Measurements from ENCODE around the gene TICAM2. TPM values are rescaled to one million over a fixed set of nuclear protein-coding genes. Genes with fewer than 3 reads are reported as not detected.

Gene TICAM2
- total RNA-seq, 3 donors from 2014 or later = 1.9 to 4.3 (median 3.5) TPM

DNA sequence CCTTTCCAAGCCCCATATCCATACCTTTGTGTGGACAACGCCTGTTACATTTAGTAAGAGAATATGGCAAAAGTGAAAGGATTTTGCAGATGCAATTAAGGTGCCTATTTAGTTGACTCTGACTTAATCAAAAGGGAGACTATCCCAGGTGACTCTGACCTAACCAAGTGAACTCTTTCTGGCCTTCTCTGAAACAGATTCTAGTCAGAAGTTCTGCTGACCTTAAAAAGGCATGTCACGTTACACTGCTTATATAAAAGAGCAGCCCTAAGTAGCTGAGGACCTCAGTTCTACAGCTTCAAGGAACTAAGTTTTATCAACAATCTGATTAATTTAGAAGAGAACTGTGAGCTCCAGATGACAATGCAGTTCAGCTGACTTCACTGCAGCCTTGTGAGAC is 5.7 kb upstream of the TICAM2 start:
- H3K4me3 ChIP-seq = no peak overlapping the region
- H3K4me1 ChIP-seq (ENCODE audit: low read depth) = peaks cover 4% of the 10 kb centered on the region
- DNase-seq (no peak), ATAC-seq (no peak)
- TF ChIP-seq, protein P1, sequence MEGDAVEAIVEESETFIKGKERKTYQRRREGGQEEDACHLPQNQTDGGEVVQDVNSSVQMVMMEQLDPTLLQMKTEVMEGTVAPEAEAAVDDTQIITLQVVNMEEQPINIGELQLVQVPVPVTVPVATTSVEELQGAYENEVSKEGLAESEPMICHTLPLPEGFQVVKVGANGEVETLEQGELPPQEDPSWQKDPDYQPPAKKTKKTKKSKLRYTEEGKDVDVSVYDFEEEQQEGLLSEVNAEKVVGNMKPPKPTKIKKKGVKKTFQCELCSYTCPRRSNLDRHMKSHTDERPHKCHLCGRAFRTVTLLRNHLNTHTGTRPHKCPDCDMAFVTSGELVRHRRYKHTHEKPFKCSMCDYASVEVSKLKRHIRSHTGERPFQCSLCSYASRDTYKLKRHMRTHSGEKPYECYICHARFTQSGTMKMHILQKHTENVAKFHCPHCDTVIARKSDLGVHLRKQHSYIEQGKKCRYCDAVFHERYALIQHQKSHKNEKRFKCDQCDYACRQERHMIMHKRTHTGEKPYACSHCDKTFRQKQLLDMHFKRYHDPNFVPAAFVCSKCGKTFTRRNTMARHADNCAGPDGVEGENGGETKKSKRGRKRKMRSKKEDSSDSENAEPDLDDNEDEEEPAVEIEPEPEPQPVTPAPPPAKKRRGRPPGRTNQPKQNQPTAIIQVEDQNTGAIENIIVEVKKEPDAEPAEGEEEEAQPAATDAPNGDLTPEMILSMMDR (IDR thresholded peaks at IDR 0.05) = no peak
- no peaks in the 10 kb centered on the region for H3K36me3 ChIP-seq (ENCODE audit: low read depth)
- intact Hi-C loops (cut with DNase I, micrococcal nuclease) = no loop called here
- no peaks in the 10 kb centered on the region for H3K9me3 ChIP-seq

DNA sequence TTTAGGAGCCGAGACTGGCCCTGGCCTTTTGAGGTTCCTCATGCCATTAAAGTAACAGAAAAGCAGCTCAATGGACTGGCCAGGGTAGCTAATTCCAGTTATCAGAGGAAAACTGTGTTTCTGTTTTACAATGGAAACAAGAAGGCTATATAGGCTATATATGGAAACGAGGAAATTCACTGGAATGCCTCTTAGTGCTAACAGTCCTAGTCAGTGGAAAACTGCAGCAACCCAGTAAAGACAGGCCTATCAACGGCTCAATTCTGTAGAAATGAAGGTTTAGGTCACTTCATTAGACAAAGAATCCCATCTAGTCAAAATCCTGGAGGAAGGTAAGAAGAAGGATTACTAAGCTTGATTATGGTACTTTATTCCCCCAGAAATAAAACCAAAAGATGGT is 3.2 kb upstream of the TICAM2 start:
- TF ChIP-seq, protein P1 (IDR thresholded peaks at IDR 0.05) = no peak
- intact Hi-C loops (cut with DNase I, micrococcal nuclease) = no loop called here
- H3K4me1 ChIP-seq (ENCODE audit: low read depth) = peaks cover 7% of the 10 kb centered on the region
- H3K36me3 ChIP-seq (ENCODE audit: low read depth) = no peaks in the 10 kb centered on the region
- no peak overlapping the region for H3K4me3 ChIP-seq
- DNase-seq (no peak), ATAC-seq (no peak)
- no peaks in the 10 kb centered on the region for H3K9me3 ChIP-seq

DNA sequence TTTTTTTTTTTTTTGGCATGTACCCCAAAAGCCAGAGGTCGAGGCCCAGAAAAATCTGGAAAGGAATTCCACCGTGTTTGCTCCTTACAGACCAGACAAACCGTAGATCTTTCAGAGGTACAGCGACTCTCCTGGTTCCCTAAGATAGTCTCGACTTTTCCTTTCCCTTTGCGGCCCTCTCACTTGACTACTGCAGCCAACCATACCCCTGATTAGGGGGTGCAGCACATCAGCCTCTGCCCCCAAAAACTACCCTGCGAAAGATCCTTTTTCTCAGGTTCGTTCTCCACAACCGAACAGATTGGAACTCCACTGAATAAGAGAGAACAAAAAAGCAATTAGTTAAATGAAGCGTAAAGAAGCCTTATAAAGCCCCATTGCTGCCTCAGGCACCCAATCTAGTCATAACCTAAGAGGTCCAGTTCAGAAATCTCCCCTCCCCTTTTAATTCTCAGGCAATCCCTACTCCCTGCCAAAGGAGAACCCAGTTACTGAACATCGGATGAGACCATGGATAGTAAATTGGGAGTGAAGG is 379 bp upstream of the TICAM2 start:
- ATAC-seq = peak; percentile 14
- H3K4me3 ChIP-seq = no peak overlapping the region
- no peaks in the 10 kb centered on the region for H3K36me3 ChIP-seq (ENCODE audit: low read depth)
- TF ChIP-seq, protein P1 (IDR thresholded peaks at IDR 0.05) = no peak
- peaks cover 7% of the 10 kb centered on the region for H3K4me1 ChIP-seq (ENCODE audit: low read depth)
- no peaks in the 10 kb centered on the region for H3K9me3 ChIP-seq
- no peak for DNase-seq
- intact Hi-C loops (cut with DNase I, micrococcal nuclease) = no loop called here

DNA sequence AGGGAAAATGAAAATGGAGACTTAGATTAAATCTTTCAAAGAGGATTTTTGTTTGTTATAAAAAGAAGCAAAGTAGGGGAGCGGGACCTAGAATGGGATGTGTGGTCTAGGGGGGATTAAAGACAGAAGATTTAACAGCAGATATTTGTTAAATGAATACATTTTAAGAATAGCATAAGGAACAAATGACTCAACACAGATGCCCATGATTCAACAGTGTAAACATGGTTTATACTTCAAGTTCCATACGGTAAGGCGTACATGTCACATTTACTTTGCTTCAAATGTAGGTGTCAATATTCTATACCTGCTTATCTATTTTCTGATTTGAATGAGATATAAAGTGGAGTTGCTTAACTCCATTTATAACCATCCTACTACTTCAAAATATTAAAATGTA is 1.5 kb downstream of the TICAM2 start:
- TF ChIP-seq, protein P1 (IDR thresholded peaks at IDR 0.05) = no peak
- Histone ChIP-seq H3K36me3 (ENCODE audit: low read depth) (no peaks in the 10 kb centered on the region), H3K4me3 (no peak overlapping the region), H3K9me3 (no peaks in the 10 kb centered on the region), H3K4me1 (ENCODE audit: low read depth) (peaks cover 7% of the 10 kb centered on the region)
- ATAC-seq (no peak), DNase-seq (no peak)
- intact Hi-C loops (cut with DNase I, micrococcal nuclease) = no loop called here

DNA sequence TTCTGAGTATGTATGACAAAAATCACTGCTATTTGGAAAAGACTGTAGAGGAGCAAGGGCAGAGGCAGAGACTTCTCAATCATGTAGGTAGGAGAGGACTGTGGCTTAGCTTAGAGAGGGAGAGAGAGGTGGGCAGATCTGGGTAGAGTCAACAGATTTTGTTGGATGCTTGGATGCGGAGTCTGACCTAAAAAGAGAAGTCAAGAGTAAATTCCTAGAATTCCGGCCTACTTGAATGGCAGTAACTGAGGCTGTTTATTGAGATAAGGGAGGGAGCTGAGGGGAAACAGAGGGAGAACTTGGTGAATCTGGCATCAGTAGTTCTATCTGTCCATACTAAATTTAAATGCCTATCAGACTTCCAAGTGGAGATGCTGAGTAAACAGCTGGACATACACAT is 2.4 kb downstream of the TICAM2 start:
- intact Hi-C loops (cut with DNase I, micrococcal nuclease) = no loop called here
- DNase-seq (no peak), ATAC-seq (no peak)
- Histone ChIP-seq H3K4me1 (ENCODE audit: low read depth) (peaks cover 7% of the 10 kb centered on the region), H3K36me3 (ENCODE audit: low read depth) (no peaks in the 10 kb centered on the region), H3K9me3 (no peaks in the 10 kb centered on the region), H3K4me3 (no peak overlapping the region)
- TF ChIP-seq, protein P1 (IDR thresholded peaks at IDR 0.05) = no peak

DNA sequence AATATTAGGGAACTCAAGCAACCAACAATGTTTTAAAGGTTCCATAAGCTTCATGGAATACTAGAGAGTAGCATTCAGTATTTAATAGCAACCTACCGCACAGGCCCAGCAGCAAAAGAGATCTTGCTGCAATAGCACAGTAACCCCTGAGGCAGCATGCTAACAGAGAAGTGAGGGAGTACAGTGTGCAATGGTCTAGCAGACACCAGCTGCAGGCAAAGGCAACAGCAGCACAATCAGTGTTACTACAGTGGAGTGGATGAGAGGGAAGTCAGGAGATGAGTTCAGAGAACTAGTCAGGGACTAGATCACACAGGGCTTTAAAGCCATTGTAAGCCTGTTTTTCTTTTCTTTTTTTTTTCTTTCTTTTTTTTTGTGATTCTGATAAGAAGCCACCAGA is 2.8 kb downstream of the TICAM2 start:
- peak; percentile 34 for ATAC-seq
- peaks cover 7% of the 10 kb centered on the region for H3K4me1 ChIP-seq (ENCODE audit: low read depth)
- TF ChIP-seq, protein P1 (IDR thresholded peaks at IDR 0.05) = no peak
- no peaks in the 10 kb centered on the region for H3K9me3 ChIP-seq
- H3K4me3 ChIP-seq = no peak overlapping the region
- intact Hi-C loops (cut with DNase I, micrococcal nuclease) = no loop called here
- H3K36me3 ChIP-seq (ENCODE audit: low read depth) = no peaks in the 10 kb centered on the region
- peak in 1 of 3 donors; percentile 27 for DNase-seq
